NB4 (cell line): ENCODE results near the gene C13orf46.

ENCODE experiments used
- POLR2A ChIP-seq: IDR thresholded peaks from 2 replicates; pipeline ENCODE4 v1.6.1; 2011; ENCODE audit warnings: mild to moderate bottlenecking; ENCODE audit not compliant: insufficient read length; ENCODE audit errors: extremely low read depth
- TF ChIP-seq, protein P1 (sequence below): IDR thresholded peaks from one replicate; pipeline ENCODE4 v1.5.1; 2012; ENCODE audit warnings: low read depth, low read length

DNA sequence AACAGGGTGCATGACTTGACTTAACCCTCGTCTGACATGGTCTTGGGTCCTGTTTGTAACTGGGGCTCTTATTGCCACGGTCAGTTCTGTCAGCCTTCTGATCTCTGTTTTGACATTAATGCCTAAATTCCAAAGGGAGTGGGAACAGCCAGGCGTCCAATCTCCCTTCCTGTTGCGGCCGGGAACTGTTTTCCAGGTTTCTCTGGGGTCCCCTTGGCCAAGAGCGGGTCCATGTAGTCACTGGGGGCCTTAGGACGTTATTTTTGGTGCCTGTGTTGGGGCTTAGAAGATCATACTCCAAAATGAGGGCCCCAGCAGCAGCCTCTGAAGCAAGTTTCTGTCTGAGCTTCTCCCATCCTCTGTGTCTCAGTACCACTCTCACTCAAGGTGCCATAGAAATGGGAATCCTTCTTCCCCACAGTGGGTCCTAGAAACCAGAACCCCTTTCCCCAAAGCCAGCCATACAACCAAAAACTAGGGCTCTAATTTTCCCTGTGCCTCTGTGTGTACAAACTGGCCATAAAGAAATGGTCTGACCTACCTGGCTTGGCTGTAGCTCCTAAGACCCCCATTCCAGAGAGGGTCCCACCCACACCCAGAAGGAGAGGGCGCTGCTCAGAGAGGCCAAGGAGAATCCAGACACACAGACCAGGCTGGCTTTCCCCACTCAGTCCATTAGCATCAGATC is 50.4 kb downstream of the C13orf46 start:
- no peak for TF ChIP-seq POLR2A
- TF ChIP-seq, protein P1, sequence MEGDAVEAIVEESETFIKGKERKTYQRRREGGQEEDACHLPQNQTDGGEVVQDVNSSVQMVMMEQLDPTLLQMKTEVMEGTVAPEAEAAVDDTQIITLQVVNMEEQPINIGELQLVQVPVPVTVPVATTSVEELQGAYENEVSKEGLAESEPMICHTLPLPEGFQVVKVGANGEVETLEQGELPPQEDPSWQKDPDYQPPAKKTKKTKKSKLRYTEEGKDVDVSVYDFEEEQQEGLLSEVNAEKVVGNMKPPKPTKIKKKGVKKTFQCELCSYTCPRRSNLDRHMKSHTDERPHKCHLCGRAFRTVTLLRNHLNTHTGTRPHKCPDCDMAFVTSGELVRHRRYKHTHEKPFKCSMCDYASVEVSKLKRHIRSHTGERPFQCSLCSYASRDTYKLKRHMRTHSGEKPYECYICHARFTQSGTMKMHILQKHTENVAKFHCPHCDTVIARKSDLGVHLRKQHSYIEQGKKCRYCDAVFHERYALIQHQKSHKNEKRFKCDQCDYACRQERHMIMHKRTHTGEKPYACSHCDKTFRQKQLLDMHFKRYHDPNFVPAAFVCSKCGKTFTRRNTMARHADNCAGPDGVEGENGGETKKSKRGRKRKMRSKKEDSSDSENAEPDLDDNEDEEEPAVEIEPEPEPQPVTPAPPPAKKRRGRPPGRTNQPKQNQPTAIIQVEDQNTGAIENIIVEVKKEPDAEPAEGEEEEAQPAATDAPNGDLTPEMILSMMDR: no peak
